Pancreas (tissue), 10 donors: Measurements from ENCODE around the gene TMEM214. TPM values are rescaled to one million over a fixed set of nuclear protein-coding genes. Genes with fewer than 3 reads are reported as not detected.

Experiments
- ATAC-seq, 4 donors: fragments of 200-7000 bp; cut with Tn5 transposase; one replicate each; pipeline versions ENCODE4 v1.8.0 to v1.9.1; 2020; ENCODE audit warnings: mild to moderate bottlenecking in 4 of 4, moderate library complexity in 4 of 4
- DNase-seq, 6 donors: peaks; one replicate each; pipeline ENCODE4 v3.0.0-alpha.2; 2020
- FAIRE-seq: peaks from 2 replicates; lab custom pipeline; 2012; peaks lifted over from hg19 to GRCh38; lab: Jason Lieb, UNC
- H3K27ac ChIP-seq, 4 donors: fragments of 200-600 bp; sonication (generic); 1 replicate in 3 of 4; 2 replicates in 1 of 4; pipeline versions ENCODE4 v1.5.0 to v1.8.0; 2020
- H3K27me3 ChIP-seq, 4 donors: fragments of 200-600 bp; one replicate each; pipeline ENCODE4 v1.8.0; 2021
- H3K36me3 ChIP-seq, 3 donors: fragments of 200-600 bp; sonication (generic) in 1 of 3; one replicate each; pipeline versions ENCODE4 v1.5.0 to v1.8.0; 2020 to 2021
- H3K4me1 ChIP-seq, 3 donors: fragments of 200-600 bp; one replicate each; pipeline ENCODE4 v1.8.0; 2021
- H3K4me3 ChIP-seq, 4 donors: fragments of 200-600 bp; sonication (generic) in 2 of 4; one replicate each; pipeline versions ENCODE4 v1.5.0 to v1.8.0; 2020 to 2021
- H3K9me3 ChIP-seq, 4 donors: fragments of 200-600 bp; one replicate each; pipeline ENCODE4 v1.8.0; 2021
- CTCF ChIP-seq, 4 donors: fragments of 200-600 bp; sonication (generic) in 3 of 4; IDR thresholded peaks; one replicate each; pipeline versions ENCODE4 v1.5.0 to v1.8.0; 2021; ENCODE audit warnings: antibody characterized with exemption in 4 of 4
- WGBS, 2 donors: extraction: QIAGEN DNeasy Blood & Tissue Kit; methylation state at CpG; one replicate each; pipeline ENCODE4 v1.1.7; 2013; 5-methylcytosine and 5-hydroxymethylcytosine counted together
- intact Hi-C, 3 donors: fragments of 100-400 bp; cut with DNase I; formaldehyde crosslinking; loops; one replicate each; pipeline versions ENCODE4 v1.11.1 to v1.14.2; 2022
- polyA plus RNA-seq, 2 donors: library from polyadenylated mRNA; stranded (reverse); fragments of 200-250 nt; gene quantifications; one replicate each; pipeline ENCODE4 v1.2.3, GENCODE V29; 2013
- total RNA-seq, 6 donors: library from RNA; stranded (reverse); fragmentation: NEBNext Ultra II Directional in 4 of 6; extraction: Animal tissue kit (Norgen Biotek cat#: 25700) in 4 of 6; gene quantifications; one replicate each; pipeline versions ENCODE4 v1.2.1 to v1.2.4, GENCODE V29; 2021 to 2023
- donor health status: healthy with polysubstance abuse.
- donor health status: DM: no; HTN: no; CAD: no; lungs with moderate emphysema.
- donor health status: DM: no; HTN: no; CAD: no.
- donor health status: control.
- donor health status: control.
- donor health status: Bipolar disorder and iron deficiency.
- donor health status: DM: yes; HTN: yes; CAD: no.
- donor health status: DM: no; HTN: no; CAD: no.
- donor health status: DM: no; HTN: no; CAD: no.
- donor health status: DM: yes; HTN: yes; CAD: no.

Gene TMEM214
- total and polyA plus RNA-seq, 8 donors: 57.3 to 109 (median 64.6) TPM

- Histone ChIP-seq H3K4me1 (peaks cover 12 to 14% (median 13%) of the 10 kb centered on the region in 3 donors), H3K36me3 (no peaks in the 10 kb centered on the region), H3K9me3 (no peaks in the 10 kb centered on the region), H3K27ac (no peak overlapping the region), H3K27me3 (no peaks in the 10 kb centered on the region), H3K4me3 (no peak overlapping the region)
- ATAC-seq (no peak), DNase-seq (no peak), FAIRE-seq (no peak)
- TF ChIP-seq CTCF (IDR thresholded peaks at IDR 0.05): no peak
- 93 to 95% methylated on average over 5 of the region's 5 CpGs for WGBS, 2 donors
- intact Hi-C loops: no loop called here
These were observed 34.6 kb downstream of the TMEM214 start for GRCh38 chr2:27067385-27067784.

- ATAC-seq (no peak), DNase-seq (no peak), FAIRE-seq (no peak)
- 94% methylated on average over 6 of the region's 6 CpGs for WGBS, 2 donors
- H3K4me1 ChIP-seq: peaks cover 12 to 18% (median 13%) of the 10 kb centered on the region in 3 donors
- TF ChIP-seq CTCF (IDR thresholded peaks at IDR 0.05): no peak
- H3K27me3 ChIP-seq: no peaks in the 10 kb centered on the region
- intact Hi-C loops: no loop called here
- H3K4me3 ChIP-seq: peak overlapping the region in 1 of 4 donors; percentile 96
- H3K36me3 ChIP-seq: no peaks in the 10 kb centered on the region
- H3K27ac ChIP-seq: no peak overlapping the region
- H3K9me3 ChIP-seq: no peaks in the 10 kb centered on the region
These were observed 36.7 kb downstream of the TMEM214 start for GRCh38 chr2:27069436-27069835.

GRCh38 chr2:27069961-27070618 lies 37.3 kb downstream of the TMEM214 start:
- intact Hi-C loops: no loop called here
- H3K27me3 ChIP-seq: no peaks in the 10 kb centered on the region
- H3K27ac ChIP-seq: no peak overlapping the region
- H3K9me3 ChIP-seq: no peaks in the 10 kb centered on the region
- peaks cover 12 to 18% (median 13%) of the 10 kb centered on the region in 3 donors for H3K4me1 ChIP-seq
- 69 to 73% methylated on average over 8 of the region's 8 CpGs for WGBS, 2 donors
- H3K4me3 ChIP-seq: peak overlapping the region in 3 of 4 donors; percentile 66 to 96 (median 89)
- FAIRE-seq (no peak), DNase-seq (no peak), ATAC-seq (no peak)
- no peaks in the 10 kb centered on the region for H3K36me3 ChIP-seq
- TF ChIP-seq CTCF (IDR thresholded peaks at IDR 0.05): no peak

GRCh38 chr2:27070653-27071276 lies 38.0 kb downstream of the TMEM214 start:
- Histone ChIP-seq H3K27me3 (no peaks in the 10 kb centered on the region), H3K4me3 (peak overlapping the region; percentile 66 to 96 (median 89)), H3K4me1 (peaks cover 12 to 18% (median 13%) of the 10 kb centered on the region in 3 donors), H3K27ac (peak overlapping the region; percentile 53 to 83 (median 69)), H3K9me3 (no peaks in the 10 kb centered on the region), H3K36me3 (no peaks in the 10 kb centered on the region)
- intact Hi-C loops: no loop called here
- peak in 3 of 4 donors; percentile 1 to 5 (median 4) for ATAC-seq
- no peak for DNase-seq
- WGBS, 2 donors: 3% methylated on average over 11 of the region's 11 CpGs
- no peak for FAIRE-seq
- no peak for TF ChIP-seq CTCF (IDR thresholded peaks at IDR 0.05)
